ENCODE results near the gene SAMD8. TPM values are rescaled to one million over a fixed set of nuclear protein-coding genes. Genes with fewer than 3 reads are reported as not detected.

Gene SAMD8
- total RNA-seq, 4 donors from 2014 or later = 18.5 to 36.0 (median 24.6) TPM

DNA sequence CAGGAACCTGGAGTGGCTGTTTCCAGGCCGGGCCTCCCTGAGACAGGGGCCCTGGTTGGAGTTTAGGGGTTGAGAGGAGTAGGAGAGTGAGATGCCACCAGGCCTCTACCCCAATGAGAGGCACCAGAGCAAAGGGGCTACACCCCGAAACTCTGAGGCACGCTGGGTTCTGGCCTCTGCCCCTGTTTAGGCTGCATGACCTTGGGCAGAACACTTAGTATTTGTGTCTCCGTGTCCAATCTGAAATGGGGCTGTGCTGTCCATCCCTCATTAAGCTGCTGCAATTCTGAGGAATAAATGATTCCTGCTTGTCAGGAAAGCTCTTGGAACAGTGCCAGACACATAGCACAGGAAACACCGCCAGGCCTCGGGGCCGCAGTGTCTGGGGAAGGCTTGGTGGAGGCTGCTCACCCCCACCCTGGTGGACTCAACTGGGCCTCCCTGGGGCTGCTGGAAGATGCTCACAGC is 40.5 kb upstream of the SAMD8 start:
- 96% methylated on average over 4 of the region's 7 CpGs; no CpG with 5 or more reads in 1 of the 2 donors for WGBS, 2 donors
- no peak overlapping the region for H3K27ac ChIP-seq
- TF ChIP-seq POLR2A (IDR thresholded peaks at IDR 0.05) = no peak
- no peak for TF ChIP-seq CTCF (IDR thresholded peaks at IDR 0.05)
- DNase-seq = no peak
- no peaks in the 10 kb centered on the region for H3K9me3 ChIP-seq
- peaks cover 0 to 25% (median 0%) of the 10 kb centered on the region in 4 donors for H3K27me3 ChIP-seq
- H3K4me3 ChIP-seq = no peak overlapping the region
- H3K4me1 ChIP-seq = peaks cover 0 to 6% (median 0%) of the 10 kb centered on the region in 3 donors
- H3K36me3 ChIP-seq = no peaks in the 10 kb centered on the region
- intact Hi-C loops (cut with DNase I) = no loop called here

GRCh38 chr10:75071756-75072155 is 39.7 kb upstream of the SAMD8 start:
- H3K27me3 ChIP-seq = peaks cover 0 to 26% (median 0%) of the 10 kb centered on the region in 4 donors
- DNase-seq = no peak
- peaks cover 0 to 6% (median 0%) of the 10 kb centered on the region in 3 donors for H3K4me1 ChIP-seq
- 84 to 89% methylated on average over 4 to 14 of the region's 14 CpGs for WGBS, 2 donors
- TF ChIP-seq POLR2A (IDR thresholded peaks at IDR 0.05) (no peak), CTCF (IDR thresholded peaks at IDR 0.05) (no peak)
- intact Hi-C loops (cut with DNase I) = no loop called here
- H3K4me3 ChIP-seq = no peak overlapping the region
- no peaks in the 10 kb centered on the region for H3K36me3 ChIP-seq
- H3K9me3 ChIP-seq = no peaks in the 10 kb centered on the region
- H3K27ac ChIP-seq = no peak overlapping the region

DNA sequence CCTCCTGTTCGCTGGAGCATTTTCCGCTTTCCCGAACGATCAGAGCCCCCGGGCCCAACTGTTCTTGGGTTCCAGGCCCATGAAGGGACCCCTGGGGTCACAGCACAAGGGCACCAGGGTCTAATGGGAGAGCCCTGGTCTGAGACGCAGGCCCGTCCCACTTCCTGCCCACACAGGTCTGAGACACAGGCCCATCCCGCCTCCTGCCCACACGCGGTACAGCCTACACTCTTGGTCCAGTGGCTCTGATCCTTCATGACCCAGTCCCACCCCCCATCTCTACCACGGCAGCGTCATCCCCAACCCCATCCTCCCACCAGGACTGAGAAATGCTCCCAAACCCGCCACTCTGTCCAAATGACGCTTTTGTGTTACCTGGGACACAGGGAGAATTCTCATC is 38.7 kb upstream of the SAMD8 start:
- H3K4me1 ChIP-seq = peaks cover 0 to 6% (median 0%) of the 10 kb centered on the region in 3 donors
- intact Hi-C loops (cut with DNase I) = no loop called here
- no peaks in the 10 kb centered on the region for H3K36me3 ChIP-seq
- TF ChIP-seq CTCF (IDR thresholded peaks at IDR 0.05) = no peak
- no peak for TF ChIP-seq POLR2A (IDR thresholded peaks at IDR 0.05)
- H3K27ac ChIP-seq = no peak overlapping the region
- 82% methylated on average over 5 to 9 of the region's 14 CpGs for WGBS, 2 donors
- peaks cover 0 to 30% (median 0%) of the 10 kb centered on the region in 4 donors for H3K27me3 ChIP-seq
- H3K4me3 ChIP-seq = no peak overlapping the region
- H3K9me3 ChIP-seq = no peaks in the 10 kb centered on the region
- no peak for DNase-seq

GRCh38 chr10:75073442-75073841 is 38.0 kb upstream of the SAMD8 start:
- no peak overlapping the region for H3K27ac ChIP-seq
- no peak for DNase-seq
- WGBS, 2 donors = 89 to 94% methylated on average over 6 to 10 of the region's 17 CpGs
- no peaks in the 10 kb centered on the region for H3K36me3 ChIP-seq
- H3K27me3 ChIP-seq = peaks cover 0 to 30% (median 0%) of the 10 kb centered on the region in 4 donors
- H3K4me3 ChIP-seq = no peak overlapping the region
- no peak for TF ChIP-seq CTCF (IDR thresholded peaks at IDR 0.05)
- TF ChIP-seq POLR2A (IDR thresholded peaks at IDR 0.05) = no peak
- peaks cover 0 to 6% (median 0%) of the 10 kb centered on the region in 3 donors for H3K4me1 ChIP-seq
- intact Hi-C loops (cut with DNase I) = no loop called here
- H3K9me3 ChIP-seq = no peaks in the 10 kb centered on the region

- H3K4me3 ChIP-seq = no peak overlapping the region
- TF ChIP-seq POLR2A (IDR thresholded peaks at IDR 0.05) (no peak), CTCF (IDR thresholded peaks at IDR 0.05) (no peak)
- H3K4me1 ChIP-seq = peaks cover 0 to 11% (median 0%) of the 10 kb centered on the region in 3 donors
- DNase-seq = no peak
- intact Hi-C loops (cut with DNase I) = no loop called here
- WGBS, 2 donors = 65 to 88% methylated on average over 2 of the region's 2 CpGs
- no peak overlapping the region for H3K27ac ChIP-seq
- peaks cover 0 to 33% (median 0%) of the 10 kb centered on the region in 4 donors for H3K27me3 ChIP-seq
- H3K36me3 ChIP-seq = no peaks in the 10 kb centered on the region
- no peaks in the 10 kb centered on the region for H3K9me3 ChIP-seq
These were observed 36.6 kb upstream of the SAMD8 start for GRCh38 chr10:75074711-75075445.
